Skeletal muscle cell (primary cell): ENCODE measurements around the gene GALNT18.
"Not testable (repeated sequence)": the region's sequence is repeated elsewhere in the genome, so short reads cannot be mapped to it uniquely, and the experiment has no call there.

ENCODE experiments used
- DNase-seq: peaks from one replicate; pipeline ENCODE4 v3.0.0-alpha.2; 2010; ENCODE audit warnings: low read depth
- H3K4me3 ChIP-seq: 2 replicates; pipeline ENCODE4 v1.5.1; 2011; ENCODE audit warnings: low read depth, mild to moderate bottlenecking, control low read depth, low read length, moderate library complexity

The GALNT18 gene

DNA sequence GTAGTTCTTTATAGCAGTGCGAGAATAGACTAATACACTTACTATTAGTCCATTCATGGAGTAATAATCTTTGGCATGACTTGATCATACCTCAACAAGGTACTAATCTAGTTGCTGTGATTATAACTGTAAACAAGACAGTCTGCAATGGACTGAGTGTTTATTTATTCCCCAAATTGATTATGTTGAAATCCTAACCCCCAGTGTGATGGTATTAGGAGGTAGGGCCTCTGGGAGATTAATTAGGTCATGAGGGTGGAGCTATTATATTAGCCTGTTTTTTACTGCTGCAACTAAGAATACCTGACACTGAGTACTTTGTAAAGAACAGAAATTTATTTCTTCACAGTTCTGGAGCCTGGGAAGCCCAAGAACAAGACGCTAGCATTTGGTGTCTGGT lies 237.8 kb downstream of the GALNT18 start:
- no peak for DNase-seq
- no peak overlapping the region for H3K4me3 ChIP-seq

DNA sequence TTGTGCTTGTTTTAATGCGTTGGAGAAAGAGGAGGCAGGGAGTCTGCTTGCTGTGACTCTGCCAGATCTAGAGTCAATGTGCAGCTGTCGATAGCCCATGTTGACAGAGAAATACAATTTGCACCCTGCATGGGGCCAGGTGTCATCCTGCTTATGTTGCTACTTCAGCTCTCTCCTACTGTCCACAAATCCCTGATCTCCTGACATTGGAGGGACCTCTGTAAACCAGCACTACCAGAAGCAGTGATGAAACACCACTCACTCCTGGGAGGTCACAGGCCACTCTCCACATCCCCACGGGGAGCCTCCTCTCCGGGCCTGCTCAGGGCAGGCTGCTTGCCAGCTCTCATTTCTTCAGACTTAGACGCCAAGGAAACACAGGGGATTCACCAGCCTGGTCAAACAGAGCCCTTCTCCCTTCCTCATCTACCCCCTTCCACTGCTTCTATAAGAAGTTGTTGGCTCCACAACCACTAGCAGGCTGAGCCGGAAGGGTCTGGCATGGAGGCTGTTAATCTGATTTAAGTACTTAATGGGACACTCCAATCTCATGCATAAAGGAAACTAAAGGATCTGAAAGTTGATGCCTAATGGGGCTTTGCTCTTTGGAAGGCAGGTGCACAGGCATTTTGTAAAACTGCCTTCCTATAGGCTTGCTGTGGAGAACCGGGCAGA lies 238.8 kb downstream of the GALNT18 start:
- no peak for DNase-seq

DNA sequence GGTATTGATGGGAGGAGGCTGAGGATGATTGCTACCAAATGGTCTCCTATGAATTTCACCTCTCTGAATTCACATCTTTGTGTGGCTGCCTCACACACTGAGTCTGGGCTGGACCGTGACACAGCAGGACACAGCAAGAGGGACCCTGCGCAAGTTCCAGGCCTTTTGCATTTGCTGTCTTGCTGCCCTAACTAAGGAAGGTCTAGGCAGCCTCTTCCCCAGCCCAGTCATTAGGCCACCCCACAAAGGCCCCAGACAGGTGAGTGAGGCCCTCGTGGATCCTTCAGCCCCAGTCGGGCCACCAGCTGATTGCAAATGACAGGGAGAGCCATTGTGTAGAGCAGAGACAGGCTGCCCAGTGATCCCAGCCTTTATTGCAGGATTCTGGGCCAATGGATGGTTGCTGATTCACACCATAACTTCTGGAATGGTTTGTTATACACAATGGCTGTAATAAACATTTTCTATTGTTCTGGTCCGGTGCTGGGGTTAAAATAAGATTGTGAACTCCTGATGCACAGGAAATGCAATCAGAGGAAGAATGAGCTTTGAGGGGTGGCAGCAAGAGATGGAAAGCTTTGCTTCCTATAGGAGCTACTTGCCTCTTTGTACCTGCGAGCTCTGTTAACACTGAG lies 240.2 kb downstream of the GALNT18 start:
- DNase-seq, result no peak
- no peak overlapping the region for H3K4me3 ChIP-seq

More for the DNA sequence above, 238.8 kb downstream of the GALNT18 start:
- H3K4me3 ChIP-seq, result no peak overlapping the region

DNA sequence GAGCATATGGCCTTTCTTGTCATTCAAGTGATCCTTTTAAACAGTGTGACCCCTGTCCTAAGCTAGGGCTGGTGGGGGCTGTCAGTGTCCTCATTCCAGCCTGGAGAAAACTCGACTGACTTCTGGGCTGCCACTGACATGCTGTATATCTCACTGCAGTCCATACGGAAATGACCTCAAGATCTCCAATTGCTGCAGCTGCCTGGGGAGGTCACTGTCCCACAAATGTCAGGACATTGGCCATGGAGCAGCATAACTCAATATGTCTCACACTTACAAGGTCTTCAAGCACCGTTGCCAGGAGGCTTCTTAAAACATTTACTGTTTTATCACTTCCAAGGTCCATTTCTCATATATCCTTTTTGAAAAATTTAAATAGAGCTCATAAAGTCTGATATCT lies 240.9 kb downstream of the GALNT18 start:
- DNase-seq, result no peak
- no peak overlapping the region for H3K4me3 ChIP-seq

DNA sequence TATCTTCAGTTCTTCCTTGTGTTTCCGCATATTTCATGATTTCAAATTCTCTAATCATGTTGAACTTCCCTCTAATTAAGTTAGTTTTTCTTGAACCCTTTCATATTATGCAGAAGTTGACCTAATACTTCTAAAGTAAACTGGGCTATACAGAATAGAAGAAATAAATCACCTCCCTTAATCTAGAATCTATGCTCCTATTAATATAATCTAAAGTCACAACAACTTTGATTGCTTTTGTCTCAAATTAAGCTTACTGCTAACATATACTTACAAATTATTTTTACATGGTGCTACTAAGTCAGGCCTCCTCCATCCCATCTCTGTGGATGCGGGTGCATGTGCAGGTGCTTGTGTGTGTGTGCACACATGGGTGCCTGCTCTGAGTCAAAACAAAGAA lies 241.5 kb downstream of the GALNT18 start:
- no peak for DNase-seq
- H3K4me3 ChIP-seq, result no peak overlapping the region

DNA sequence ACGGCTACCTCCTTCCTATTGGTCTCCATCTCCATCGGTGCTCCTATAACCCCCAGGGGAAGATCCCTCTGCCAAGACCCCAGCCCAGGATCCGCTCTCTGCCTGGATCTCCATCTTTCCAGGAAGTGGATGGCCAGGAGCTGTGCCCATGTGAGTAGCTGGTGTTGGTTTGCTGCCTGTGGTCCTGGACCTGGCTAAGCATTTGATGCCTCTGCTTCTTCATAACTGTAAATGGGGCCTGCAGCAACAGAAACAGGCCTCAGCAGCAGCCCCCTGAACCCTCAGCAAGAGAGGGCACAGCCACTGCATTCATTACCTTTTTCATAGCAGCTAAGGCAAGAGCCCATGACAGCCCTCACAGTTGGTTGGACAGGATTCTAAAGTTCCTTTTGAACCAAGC lies 242.1 kb downstream of the GALNT18 start:
- DNase-seq, result no peak
- H3K4me3 ChIP-seq, result no peak overlapping the region

DNA sequence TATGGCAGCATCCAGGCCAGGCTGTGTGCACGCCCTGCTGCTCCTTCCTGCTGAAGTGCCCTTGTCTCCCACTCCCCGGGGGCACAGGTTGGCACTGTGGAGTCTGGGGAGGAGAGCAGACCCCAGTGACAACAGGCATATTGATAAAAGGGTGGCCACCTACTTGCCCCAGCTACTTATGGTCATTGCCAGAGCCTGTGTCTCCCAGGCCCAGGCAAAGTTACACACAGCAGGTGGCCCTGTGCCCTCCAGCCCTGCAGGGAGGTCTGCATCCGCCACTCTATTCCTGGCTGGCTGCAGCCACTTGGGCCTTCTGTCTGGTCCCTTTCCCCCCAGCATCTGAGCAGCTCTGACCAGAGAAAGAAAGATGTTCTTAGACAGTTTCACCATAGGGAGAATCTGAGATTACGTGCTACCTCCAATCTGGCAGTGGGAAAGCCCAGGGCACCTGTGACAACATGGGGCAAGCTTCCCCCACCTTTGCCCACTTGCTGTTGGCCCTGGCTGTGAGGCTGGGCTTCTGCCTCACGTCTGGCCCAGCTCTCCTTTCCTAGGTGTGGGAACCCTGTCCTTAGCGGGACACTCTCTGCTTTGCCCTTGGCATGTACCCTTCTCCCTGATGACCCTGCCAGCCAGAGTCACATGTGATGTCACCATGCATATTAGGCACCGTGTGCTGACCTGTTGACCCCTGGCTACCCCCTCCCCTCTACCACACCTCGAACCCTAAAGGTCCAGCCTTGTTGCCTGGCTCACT lies 243.4 kb downstream of the GALNT18 start:
- DNase-seq, result no peak
- no peak overlapping the region for H3K4me3 ChIP-seq

DNA sequence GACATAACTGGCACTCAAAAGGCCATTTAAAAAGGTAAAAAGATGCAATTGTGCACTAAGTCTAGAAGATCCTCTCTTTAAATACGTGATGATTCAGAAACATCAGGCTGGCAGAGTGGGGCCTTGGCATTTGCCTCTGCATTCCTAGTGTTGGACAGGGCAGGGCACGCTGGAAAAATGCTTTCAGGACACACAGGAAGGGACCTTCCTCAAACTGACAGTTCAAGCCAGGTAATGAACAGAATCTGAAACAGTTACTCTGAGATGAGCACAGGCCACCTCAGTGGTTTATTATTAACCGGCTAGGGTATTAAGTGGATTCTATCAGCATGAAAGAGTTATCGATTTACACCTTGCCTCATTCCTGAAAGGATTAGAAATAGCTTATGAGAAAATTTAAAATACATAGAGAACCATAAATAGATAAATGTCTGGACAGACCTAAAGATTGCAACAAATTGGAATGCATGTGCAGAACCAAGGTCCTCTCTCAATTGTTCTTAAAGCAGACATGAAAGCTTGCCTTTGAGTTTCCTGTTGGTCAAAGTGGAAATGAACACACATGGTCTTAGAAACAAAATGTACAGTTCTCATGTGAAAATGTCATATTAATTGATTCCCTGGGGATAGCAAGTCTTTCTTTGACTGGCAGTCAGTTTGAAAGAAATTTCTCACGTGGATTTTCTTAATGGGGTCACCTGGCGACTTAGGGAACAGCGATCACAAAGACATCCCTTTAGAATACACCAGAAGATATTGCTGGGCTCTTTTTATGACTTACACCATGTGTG lies 247.3 kb downstream of the GALNT18 start:
- no peak overlapping the region for H3K4me3 ChIP-seq
- DNase-seq, result no peak

DNA sequence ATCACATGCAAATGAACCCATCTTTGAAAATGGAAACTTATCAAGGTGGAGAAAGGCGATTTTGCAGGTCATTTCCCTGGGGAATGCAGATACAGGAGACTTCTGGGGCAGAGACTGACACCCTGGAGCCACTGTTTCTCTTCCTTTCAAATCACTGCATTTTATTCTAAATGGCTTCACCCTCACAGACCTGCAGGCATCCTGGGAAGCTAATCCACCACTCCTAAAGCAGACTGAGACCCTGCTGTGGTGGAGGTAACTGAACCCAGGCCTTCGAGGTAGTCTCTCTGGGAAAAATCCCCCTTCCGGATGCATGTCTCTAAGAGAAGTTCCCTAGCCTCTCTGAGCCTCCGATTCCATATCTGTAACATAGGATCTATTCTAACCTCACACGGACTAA lies 247.9 kb downstream of the GALNT18 start:
- DNase-seq, result no peak
- H3K4me3 ChIP-seq, result no peak overlapping the region

DNA sequence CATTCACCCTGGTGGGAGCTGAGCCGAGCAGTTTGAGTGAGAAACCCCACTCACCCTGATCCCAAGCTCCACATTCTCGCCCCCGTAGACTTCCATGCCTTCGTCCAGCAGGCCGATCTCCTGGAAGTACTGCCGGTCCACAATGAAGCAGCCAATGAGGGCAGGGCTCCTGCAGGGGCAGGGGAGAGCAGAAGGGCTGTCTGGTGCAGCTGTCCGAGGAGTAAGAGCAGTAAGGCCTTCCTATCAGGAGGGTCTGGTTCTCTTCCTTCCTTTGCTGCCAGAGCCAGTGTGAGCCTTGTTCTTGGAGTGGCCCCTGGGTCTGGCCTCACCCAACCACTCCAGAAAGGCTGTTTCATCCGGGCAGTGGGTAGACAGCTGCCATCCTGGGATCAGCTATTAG lies 249.3 kb downstream of the GALNT18 start:
- no peak for DNase-seq
- no peak overlapping the region for H3K4me3 ChIP-seq

DNA sequence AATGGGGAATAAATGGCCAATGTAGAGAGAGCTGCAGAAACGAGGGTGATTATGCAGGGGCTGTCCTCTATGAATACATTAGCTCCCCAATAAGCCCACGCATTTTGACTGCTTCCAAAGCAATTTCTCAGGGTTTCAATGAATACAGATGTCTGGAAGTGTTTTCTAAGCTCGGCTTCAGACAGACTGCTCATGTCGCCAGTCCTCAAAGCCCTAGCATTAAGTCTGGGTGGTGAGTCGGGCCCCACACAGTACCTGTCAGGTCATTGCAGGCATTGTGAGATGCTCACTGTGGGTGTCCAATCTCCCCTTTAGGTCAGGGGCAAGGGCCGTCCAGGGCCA lies 250.9 kb downstream of the GALNT18 start:
- DNase-seq, result no peak
- no peak overlapping the region for H3K4me3 ChIP-seq

DNA sequence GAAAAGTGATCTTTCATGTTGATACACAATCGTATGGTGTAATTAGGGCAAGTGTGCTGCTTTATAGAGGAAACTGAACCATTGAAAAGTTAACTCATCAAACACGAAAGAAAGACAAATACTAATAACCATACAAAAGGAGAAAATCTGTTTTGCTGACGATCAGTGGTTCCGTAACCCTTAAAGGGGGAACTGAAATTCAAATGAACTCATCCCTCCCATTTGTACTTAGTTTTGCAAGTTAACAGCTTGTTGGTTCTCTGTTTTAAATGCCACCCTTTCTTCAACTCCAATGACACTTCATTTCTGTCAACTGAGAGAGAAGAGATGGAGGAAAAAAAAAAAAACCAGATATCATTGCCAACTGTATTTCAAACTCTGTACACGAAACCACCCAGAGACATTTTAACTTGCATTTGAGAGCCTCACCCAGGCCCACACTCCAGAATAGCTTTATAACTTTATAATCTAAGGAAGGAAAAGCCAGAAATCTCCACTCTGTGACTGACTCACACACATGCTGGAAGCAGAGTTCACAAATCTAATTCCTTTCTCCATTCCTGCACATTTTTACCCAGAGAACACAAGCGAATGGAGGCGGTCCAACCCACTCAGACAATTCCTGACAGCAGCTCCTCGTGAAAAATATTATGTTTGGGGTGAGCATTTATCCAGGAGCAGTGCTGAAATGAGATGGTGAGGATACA lies 251.4 kb downstream of the GALNT18 start:
- DNase-seq, result no peak
- H3K4me3 ChIP-seq, result no peak overlapping the region

DNA sequence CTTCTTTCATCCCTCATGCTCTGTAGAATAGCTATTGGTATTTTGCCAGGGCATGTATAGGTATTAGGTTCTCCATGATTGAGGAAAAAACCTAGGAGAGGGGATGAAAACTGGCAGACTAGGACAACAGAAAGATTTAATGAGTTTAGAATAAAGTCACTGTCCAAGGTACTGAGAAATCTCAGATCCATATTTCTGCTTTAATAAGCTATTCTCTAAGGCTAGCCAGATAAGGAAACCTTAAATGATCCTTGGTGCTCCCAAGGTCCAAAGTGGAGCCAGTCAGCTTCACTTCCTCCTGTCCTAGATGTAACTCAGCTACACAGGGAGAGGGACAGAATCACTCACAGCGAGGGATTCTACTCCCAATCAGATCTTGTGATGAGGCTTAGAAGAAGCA lies 255.0 kb downstream of the GALNT18 start:
- no peak overlapping the region for H3K4me3 ChIP-seq
- no peak for DNase-seq

DNA sequence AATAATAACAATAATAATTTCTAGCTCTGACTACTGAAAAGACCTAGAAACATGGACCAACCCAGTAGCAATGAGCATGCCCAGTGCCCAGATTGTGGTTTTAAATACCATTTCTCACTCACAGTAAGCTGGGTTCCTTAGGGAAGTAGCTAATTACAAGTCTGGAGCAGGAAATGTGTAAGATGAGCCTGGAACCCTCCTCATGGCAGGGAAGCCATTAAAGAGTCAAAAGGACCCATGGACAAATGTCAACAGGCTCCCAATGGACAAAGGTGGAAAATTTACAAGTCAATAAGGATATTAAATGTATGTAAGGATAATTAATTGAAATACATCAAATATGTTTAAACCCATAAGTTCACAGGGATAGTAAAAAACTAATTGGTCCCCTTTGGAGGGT lies 258.1 kb downstream of the GALNT18 start:
- DNase-seq, result no peak
- no peak overlapping the region for H3K4me3 ChIP-seq

DNA sequence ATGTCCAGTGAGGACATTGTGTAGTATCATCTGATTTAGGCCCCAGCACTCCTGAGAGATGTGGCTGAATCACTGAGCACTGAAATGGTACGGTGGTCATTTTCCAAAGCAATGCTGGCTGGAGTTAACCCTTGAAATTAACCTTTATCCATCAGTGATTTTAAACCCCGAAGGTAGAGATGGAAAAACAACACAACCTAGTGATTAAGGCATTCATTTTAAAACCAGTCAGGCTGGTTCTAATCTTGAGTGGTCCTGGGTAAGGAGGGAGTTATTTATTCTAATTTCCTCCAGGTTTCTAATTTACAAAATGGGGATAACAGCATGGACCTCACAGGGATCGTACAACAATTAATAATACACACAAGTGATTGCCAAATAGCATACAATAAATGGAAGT lies 262.2 kb downstream of the GALNT18 start:
- DNase-seq, result no peak
- no peak overlapping the region for H3K4me3 ChIP-seq

DNA sequence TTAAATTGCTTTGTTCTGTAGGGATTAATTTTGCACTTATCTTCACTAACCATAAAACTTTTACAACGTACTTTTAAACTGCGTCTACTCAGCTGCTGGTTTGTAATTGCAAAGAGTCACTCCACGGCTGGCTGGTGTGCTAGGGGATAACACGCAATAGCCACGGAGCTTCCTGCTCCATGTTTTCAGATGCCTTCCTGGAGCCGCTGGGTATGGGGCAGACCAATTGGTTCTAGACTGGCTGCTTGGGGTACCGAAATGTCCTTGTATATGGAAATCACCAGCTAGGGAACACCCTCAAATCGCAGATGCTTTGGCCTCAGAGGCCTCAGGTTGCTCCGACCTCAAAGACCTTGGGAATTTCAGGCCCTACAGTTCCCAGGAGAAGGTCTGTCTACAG lies 265.0 kb downstream of the GALNT18 start:
- no peak for DNase-seq
- H3K4me3 ChIP-seq, result no peak overlapping the region

DNA sequence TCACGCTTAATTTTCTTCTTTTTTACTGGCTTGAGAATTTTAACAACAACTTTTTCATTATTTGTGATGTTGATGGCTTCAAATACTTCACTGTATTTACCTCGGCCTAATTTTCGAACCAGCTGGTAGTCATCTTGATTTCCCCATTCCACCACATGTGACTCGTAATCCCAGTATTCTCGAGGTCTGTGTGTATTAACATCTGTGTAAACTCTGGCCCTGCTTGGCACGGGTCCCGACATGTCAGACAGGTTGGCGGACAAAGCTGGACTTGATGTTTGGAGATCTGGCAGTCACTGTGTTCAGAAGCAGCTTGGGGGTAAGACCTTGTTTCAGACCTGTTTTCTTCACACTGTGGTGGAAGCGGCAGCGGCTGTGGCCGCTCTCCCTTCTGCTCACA lies 268.9 kb downstream of the GALNT18 start, which contains the start of gene CSNK2A3:
TSS of gene CSNK2A3 (minus strand) at position 373 of the 400 bp plus-strand sequence. CDS start at position 242, 131 bp downstream.
- DNase-seq, H3K4me3 ChIP-seq: not testable (repeated sequence)

DNA sequence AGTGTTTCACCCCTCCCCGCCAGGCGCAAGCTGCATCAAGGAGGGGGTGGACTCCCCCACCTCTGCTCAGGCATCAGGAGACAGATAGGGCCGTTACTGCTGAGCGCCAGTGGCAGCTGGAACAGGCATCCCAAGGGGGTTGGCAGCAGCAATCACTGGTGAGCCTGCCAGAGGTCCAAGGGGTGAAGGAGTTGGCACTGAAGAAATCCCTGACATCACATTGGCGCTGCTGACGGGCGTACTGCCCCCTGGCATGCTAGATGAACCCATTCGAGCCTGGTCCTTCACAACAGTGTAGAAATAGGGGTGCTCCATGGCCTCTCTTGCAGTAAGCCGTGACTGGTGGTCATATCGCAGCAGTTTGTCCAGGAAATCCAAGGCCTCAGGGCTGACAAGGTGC lies 270.0 kb downstream of the GALNT18 start:
- not testable (repeated sequence) for H3K4me3 ChIP-seq, DNase-seq

DNA sequence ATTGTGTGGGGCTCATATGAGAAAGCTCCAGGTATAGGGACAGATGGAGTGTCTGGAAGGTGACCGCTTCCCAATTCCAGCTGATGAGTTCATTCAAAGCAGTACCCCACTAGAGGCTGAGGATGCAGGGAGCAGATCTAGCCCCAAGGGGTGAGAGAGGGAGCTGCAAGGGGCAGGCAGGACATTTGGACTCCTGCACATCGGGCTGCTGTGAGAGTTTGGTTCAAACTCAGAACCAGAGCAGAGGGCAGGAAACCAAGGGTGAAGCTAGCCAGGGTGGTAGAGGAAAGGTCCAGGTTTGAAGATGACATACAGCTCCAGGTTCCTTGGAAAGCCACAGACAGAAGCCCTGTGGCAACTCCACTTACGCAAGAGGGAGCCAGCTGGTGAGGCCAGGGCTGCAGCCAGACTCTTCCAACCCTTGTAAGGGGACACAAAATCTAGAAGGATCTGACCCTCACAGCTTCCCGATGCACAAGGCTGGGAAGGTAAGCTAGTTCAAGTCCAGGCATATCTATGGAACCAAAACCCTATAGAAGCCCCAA lies 270.7 kb downstream of the GALNT18 start:
- DNase-seq, result no peak
- no peak overlapping the region for H3K4me3 ChIP-seq
